Caco-2 (cell line): ENCODE measurements around the gene RAB3D. TPM values are rescaled to one million over a fixed set of nuclear protein-coding genes. Genes with fewer than 3 reads are reported as not detected.
A peak's percentile ranks its signal among the peaks of the same experiment; 100 is the strongest.

Experiments used
- BruUV-seq: library from RNA; stranded (reverse); fragments of 400-500 nt; replicated peaks from 2 replicates; lab custom pipeline; 2021; lab: Mats Ljungman, UMichigan
- CTCF ChIA-PET: fragments of 300-600 bp; sonication (Branson Sonifier 250); formaldehyde crosslinking; loops from one replicate; lab custom pipeline; 2022; ENCODE audit warnings: antibody characterized with exemption; lab: Charles Lee
- POLR2A ChIA-PET: fragments of 300-600 bp; sonication (Branson Sonifier 250); formaldehyde crosslinking; loops from one replicate; lab custom pipeline; 2022; ENCODE audit warnings: antibody characterized with exemption; lab: Charles Lee
- DNase-seq, 2 experiments: peaks; one replicate each; pipeline versions ENCODE4 v3.0.0 to v3.0.0-alpha.2; 2020 to 2022
- H3K27me3 ChIP-seq: replicated peaks from 2 replicates; pipeline ENCODE4 v1.6.0; 2011; ENCODE audit warnings: low read length; ENCODE audit not compliant: control insufficient read depth, insufficient read depth
- H3K36me3 ChIP-seq: 2 replicates; pipeline ENCODE4 v1.5.1; 2011; ENCODE audit warnings: low read length; ENCODE audit not compliant: control insufficient read depth, insufficient read depth
- H3K4me1 ChIP-seq: fragments of 250-450 bp; sonication (Bioruptor Pico); 2 replicates; pipeline ENCODE4 v1.5.1; 2020; ENCODE audit warnings: mild to moderate bottlenecking
- H3K4me3 ChIP-seq: 2 replicates; pipeline ENCODE4 v1.5.1; 2011; ENCODE audit warnings: low read depth, mild to moderate bottlenecking, control low read depth, low read length
- H3K9me3 ChIP-seq: fragments of 250-450 bp; sonication (Bioruptor Pico); 2 replicates; pipeline ENCODE4 v1.5.1; 2020; ENCODE audit warnings: mild to moderate bottlenecking, moderate library complexity
- H3K27ac Mint-ChIP-seq: one replicate; pipeline ENCODE4 v1.8.0; 2022; ENCODE audit warnings: mixed read lengths; ENCODE audit not compliant: unreplicated experiment
- H3K27me3 Mint-ChIP-seq: one replicate; pipeline ENCODE4 v1.8.0; 2022; ENCODE audit warnings: mixed read lengths; ENCODE audit not compliant: insufficient read depth, unreplicated experiment
- H3K36me3 Mint-ChIP-seq: one replicate; pipeline ENCODE4 v1.8.0; 2022; ENCODE audit warnings: mild to moderate bottlenecking, mixed read lengths; ENCODE audit not compliant: insufficient read depth, unreplicated experiment
- H3K4me1 Mint-ChIP-seq: one replicate; pipeline ENCODE4 v1.8.0; 2022; ENCODE audit warnings: low read depth, mixed read lengths; ENCODE audit not compliant: unreplicated experiment
- H3K4me3 Mint-ChIP-seq: one replicate; pipeline ENCODE4 v1.8.0; 2022; ENCODE audit warnings: mild to moderate bottlenecking, moderate library complexity, mixed read lengths; ENCODE audit not compliant: unreplicated experiment
- H3K9me3 Mint-ChIP-seq: one replicate; pipeline ENCODE4 v1.8.0; 2022; ENCODE audit warnings: mixed read lengths; ENCODE audit not compliant: unreplicated experiment
- intact Hi-C: fragments of 100-400 bp; cut with micrococcal nuclease; formaldehyde crosslinking; loops from one replicate; pipeline ENCODE4 v1.10.0; 2022; ENCODE audit not compliant: unreplicated experiment
- total RNA-seq: library from RNA; stranded (reverse); gene quantifications from 2 replicates; pipeline ENCODE4 v1.2.3, GENCODE V29; 2022
- TF ChIP-seq, protein P1 (sequence below), 2 experiments: fragments of 200-600 bp in 1 of 2; IDR thresholded peaks; 1 replicate in 1 of 2; 2 replicates in 1 of 2; pipeline versions ENCODE4 v1.5.1 to v1.8.0; 2011 to 2022; ENCODE audit warnings: antibody characterized with exemption in 1 of 2, control low read depth in 1 of 2, inconsistent platforms in 1 of 2, low read depth in 1 of 2, low read length in 1 of 2, mild to moderate bottlenecking in 1 of 2, moderate library complexity in 1 of 2; ENCODE audit not compliant: insufficient read depth in 1 of 2, severe bottlenecking in 1 of 2, unreplicated experiment in 1 of 2

Gene RAB3D
- total RNA-seq, 1 experiment from 2014 or later, result 28.0 TPM

GRCh38 chr19:11279505-11280236 is 59.8 kb downstream of the RAB3D start:
- Mint-ChIP-seq H3K27ac (no peak overlapping the region), H3K36me3 (peaks cover 6% of the 10 kb centered on the region), H3K27me3 (no peaks in the 10 kb centered on the region), H3K9me3 (no peaks in the 10 kb centered on the region), H3K4me1 (peaks cover 20% of the 10 kb centered on the region), H3K4me3 (no peak overlapping the region)
- peaks cover 17% of the 10 kb centered on the region for H3K4me1 ChIP-seq
- H3K9me3 ChIP-seq, result no peaks in the 10 kb centered on the region
- H3K36me3 ChIP-seq, result no peaks in the 10 kb centered on the region
- TF ChIP-seq, protein P1, sequence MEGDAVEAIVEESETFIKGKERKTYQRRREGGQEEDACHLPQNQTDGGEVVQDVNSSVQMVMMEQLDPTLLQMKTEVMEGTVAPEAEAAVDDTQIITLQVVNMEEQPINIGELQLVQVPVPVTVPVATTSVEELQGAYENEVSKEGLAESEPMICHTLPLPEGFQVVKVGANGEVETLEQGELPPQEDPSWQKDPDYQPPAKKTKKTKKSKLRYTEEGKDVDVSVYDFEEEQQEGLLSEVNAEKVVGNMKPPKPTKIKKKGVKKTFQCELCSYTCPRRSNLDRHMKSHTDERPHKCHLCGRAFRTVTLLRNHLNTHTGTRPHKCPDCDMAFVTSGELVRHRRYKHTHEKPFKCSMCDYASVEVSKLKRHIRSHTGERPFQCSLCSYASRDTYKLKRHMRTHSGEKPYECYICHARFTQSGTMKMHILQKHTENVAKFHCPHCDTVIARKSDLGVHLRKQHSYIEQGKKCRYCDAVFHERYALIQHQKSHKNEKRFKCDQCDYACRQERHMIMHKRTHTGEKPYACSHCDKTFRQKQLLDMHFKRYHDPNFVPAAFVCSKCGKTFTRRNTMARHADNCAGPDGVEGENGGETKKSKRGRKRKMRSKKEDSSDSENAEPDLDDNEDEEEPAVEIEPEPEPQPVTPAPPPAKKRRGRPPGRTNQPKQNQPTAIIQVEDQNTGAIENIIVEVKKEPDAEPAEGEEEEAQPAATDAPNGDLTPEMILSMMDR (IDR thresholded peaks at IDR 0.05; ENCODE audit: insufficient read depth in 1 of 2, low read depth in 1 of 2, low read length in 1 of 2, severe bottlenecking in 1 of 2, unreplicated experiment in 1 of 2), result no peak
- CTCF ChIA-PET, result interaction anchor here (0.8 to 1.5 kb wide), 2 partner anchors 14 to 103 kb away, joined by 3 to 10 read pairs; no protein-coding TSS in a partner anchor
- POLR2A ChIA-PET, result interaction anchor here (0.7 kb wide), 1 partner anchor 1220 kb away, joined by 7 read pairs; no protein-coding TSS in a partner anchor
- H3K4me3 ChIP-seq, result no peak overlapping the region
- no peaks in the 10 kb centered on the region for H3K27me3 ChIP-seq
- no peak for DNase-seq
- no TSS peak for BruUV-seq
- intact Hi-C loops, result no loop called here

DNA sequence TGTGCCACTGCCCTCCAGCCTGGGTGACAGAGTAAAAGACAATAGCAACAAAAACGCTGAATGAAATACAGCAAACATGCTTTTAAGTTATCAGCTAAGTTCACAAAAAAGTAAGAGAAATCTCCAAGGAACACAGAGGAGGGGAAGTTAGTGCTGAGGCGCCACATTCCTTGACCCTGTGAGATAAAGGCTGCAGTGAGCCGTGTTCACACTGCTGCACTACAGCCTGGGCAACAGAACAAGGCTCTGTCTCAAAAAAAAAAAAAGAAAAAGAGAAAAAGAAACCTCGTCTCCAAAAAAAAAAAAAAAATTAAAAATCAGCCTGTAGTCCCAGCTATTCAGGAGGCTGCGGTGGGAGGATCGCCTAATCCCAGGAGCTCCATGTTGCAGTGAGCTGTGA is 60.8 kb downstream of the RAB3D start:
- Mint-ChIP-seq H3K9me3 (no peaks in the 10 kb centered on the region), H3K27ac (no peak overlapping the region), H3K27me3 (no peaks in the 10 kb centered on the region), H3K4me3 (no peak overlapping the region), H3K36me3 (peaks cover 6% of the 10 kb centered on the region), H3K4me1 (peaks cover 20% of the 10 kb centered on the region)
- POLR2A ChIA-PET, result interaction anchor here (1.0 kb wide), 1 partner anchor 13 kb away, joined by 3 read pairs; no protein-coding TSS in a partner anchor
- Histone ChIP-seq H3K27me3 (no peaks in the 10 kb centered on the region), H3K9me3 (no peaks in the 10 kb centered on the region), H3K4me3 (no peak overlapping the region), H3K4me1 (peaks cover 21% of the 10 kb centered on the region), H3K36me3 (no peaks in the 10 kb centered on the region)
- CTCF ChIA-PET, result interaction anchor here (0.8 to 1.5 kb wide), 2 partner anchors 15 to 104 kb away, joined by 3 to 10 read pairs; no protein-coding TSS in a partner anchor
- peak; percentile 39 to 41 for DNase-seq
- BruUV-seq, result no TSS peak
- intact Hi-C loops, result no loop called here
- TF ChIP-seq, protein P1 (IDR thresholded peaks at IDR 0.05; ENCODE audit: insufficient read depth in 1 of 2, low read depth in 1 of 2, low read length in 1 of 2, severe bottlenecking in 1 of 2, unreplicated experiment in 1 of 2), result no peak

DNA sequence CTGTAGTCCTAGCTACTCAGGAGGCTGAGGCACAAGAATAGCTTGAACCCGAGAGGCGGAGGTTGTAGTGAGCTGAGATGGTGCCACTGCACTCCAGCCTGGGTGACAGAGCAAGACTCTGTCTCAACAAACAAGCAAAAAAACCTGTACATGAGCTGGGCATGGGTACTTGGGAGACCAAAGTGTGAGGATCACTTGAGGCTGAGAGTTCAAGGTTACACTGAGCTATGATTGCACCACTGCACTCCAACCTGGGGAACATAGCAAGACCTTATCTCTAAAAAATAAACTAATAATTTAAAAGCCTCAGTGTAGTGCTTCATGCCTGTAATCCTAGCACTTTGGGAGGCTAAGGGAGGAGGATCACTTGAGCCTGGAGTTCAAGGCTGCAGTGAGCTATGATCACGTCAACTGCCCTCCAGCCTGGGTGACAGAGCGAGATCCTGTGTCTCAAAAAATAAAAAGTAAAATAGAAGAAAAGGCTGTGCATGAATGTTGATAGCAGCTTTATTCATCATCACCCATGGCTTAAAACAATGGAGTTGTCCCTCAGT is 64.8 kb downstream of the RAB3D start:
- H3K27ac Mint-ChIP-seq, result peak overlapping the region; percentile 87
- H3K9me3 ChIP-seq, result no peaks in the 10 kb centered on the region
- no peak overlapping the region for H3K4me3 ChIP-seq
- no peaks in the 10 kb centered on the region for H3K9me3 Mint-ChIP-seq
- intact Hi-C loops, result loop anchor here (1.0 kb wide), 1 partner anchor 9 kb away; no protein-coding TSS in a partner anchor
- H3K4me3 Mint-ChIP-seq, result no peak overlapping the region
- CTCF ChIA-PET, result no interaction called here
- peaks cover 6% of the 10 kb centered on the region for H3K36me3 Mint-ChIP-seq
- no peaks in the 10 kb centered on the region for H3K27me3 Mint-ChIP-seq
- peaks cover 16% of the 10 kb centered on the region for H3K4me1 Mint-ChIP-seq
- TF ChIP-seq, protein P1 (IDR thresholded peaks at IDR 0.05; ENCODE audit: insufficient read depth in 1 of 2, low read depth in 1 of 2, low read length in 1 of 2, severe bottlenecking in 1 of 2, unreplicated experiment in 1 of 2), result no peak
- H3K4me1 ChIP-seq, result peaks cover 28% of the 10 kb centered on the region
- POLR2A ChIA-PET, result no interaction called here
- no peak for DNase-seq
- no TSS peak for BruUV-seq
- H3K36me3 ChIP-seq, result no peaks in the 10 kb centered on the region
- no peaks in the 10 kb centered on the region for H3K27me3 ChIP-seq
